Inflammatory macrophage treated with lipopolysaccharide for 4 hours (primary cell): ENCODE measurements around the gene SBF1.
"Not testable (repeated sequence)": the region's sequence is repeated elsewhere in the genome, so short reads cannot be mapped to it uniquely, and the experiment has no call there.

Experiments
- DNase-seq: peaks from one replicate; pipeline ENCODE4 v3.0.0-alpha.2; 2020

SBF1 gene

DNA sequence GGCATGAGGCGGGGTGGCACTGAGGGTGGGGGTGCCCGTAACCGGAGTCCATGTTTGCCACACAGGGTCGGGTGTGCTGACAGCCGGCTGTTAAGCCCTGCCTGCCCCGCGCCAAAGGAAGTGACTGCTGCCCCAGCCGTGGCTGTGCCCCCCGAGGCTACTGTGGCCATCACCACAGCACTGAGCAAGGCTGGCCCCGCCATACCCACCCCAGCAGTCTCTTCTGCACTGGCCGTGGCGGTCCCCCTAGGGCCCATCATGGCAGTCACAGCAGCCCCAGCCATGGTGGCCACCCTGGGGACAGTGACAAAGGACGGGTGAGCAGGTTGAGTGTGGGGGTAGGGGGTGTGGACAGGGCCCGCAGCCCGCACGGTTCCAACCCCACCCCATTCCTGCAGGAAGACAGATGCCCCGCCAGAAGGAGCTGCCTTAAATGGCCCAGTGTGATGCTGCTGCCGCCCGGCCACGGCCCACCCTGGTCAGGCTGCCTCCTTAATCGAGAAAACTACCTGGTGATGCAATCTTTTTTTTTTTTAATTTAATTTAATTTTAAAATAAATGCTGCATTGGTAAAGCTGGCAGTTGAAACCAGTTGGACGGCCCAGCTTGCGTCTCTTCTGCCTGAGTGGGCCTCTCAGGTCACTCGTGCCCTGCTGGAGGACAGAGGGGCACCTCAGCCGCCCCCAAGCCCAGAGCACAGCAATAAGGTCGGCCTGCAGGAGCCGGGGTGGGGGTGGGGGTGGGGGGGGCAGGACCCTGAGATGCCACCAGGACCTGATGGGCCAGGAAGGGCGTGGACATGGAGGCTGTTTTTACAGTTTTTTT is 30.8 kb downstream of the SBF1 start:
- no peak for DNase-seq

DNA sequence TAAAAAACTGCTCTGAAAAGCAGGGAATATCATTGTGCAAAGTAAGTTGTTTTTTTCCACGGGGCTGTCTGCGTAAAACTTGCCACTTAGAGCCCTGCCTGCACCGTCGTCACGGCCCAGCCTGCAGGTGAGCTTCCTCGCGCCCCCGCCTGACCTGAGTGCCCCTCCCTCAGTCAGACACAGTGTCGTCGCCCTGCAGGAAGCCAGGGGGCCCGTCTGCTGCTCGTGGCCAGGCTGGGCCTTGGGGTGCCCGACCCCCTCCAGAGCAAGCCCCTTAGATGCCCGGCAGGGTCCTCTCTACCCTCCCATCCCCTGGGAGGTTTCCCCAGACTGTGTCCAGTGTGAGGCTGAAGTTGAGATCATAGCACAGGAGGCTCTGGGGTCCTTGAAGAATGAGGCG is 31.6 kb downstream of the SBF1 start:
- no peak for DNase-seq

DNA sequence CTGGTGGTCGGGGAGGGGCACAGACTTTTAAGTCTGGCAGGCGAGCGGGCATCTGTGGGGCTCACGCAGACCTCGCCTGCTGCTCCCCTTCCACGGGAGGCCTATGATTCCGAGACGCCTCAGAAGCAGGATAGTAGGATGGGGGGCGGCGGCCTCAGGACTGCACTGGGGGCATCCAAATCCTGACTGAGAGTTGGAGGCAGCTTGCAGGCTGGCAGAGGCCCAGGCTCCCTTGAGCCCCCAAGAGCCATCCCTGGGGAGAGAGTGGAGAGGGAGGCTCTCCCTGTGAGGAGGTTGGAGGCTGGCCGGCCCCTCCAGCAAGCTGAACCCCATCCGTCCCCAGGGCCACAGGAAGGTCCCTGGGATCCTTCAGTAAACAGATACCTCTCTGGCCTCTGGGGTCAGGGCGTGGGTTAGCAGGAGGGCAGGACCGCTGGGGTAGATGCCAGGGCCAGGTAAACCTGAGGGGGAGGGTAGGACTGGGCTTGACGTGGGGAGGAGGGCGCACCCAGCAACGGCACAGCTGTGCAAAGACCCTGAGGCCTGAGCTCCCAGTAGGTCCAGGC is 33.3 kb downstream of the SBF1 start:
- DNase-seq: no peak

DNA sequence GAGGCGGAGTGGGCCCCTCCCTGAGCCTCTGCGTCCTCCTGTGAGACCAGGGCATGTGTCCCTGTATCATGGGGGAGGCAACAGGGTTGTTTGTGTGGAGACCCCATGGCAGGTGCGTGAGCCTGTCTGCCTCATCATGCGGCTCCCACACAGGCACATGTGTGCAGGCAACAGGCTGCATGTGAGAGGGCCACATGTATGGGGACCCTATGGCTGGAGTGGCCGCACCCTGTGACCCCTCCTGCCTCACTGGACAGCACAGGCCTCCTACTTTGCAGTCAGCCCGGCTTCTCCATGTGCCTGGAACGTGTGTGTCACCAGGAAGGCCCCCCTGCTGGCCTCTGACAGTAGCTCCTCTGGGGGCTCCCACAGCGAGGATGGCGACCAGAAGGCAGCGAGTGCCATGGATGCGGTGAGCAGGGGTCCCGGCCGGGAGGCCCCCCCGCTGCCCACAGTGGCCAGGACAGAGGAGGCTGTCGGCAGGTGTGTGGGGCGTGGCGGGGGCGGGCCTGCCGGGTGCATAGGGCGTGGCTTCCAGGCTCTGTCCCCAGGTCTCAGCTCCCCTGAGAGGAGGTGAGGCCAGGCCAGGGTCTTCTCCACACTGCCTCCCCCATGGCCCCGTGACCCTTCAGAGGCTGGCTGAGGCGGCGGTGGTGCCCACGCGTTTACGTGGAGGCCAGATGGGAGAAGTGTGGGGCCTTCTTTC is 34.1 kb downstream of the SBF1 start:
- no peak for DNase-seq

GRCh38 chr22:50439871-50440331 is 34.9 kb downstream of the SBF1 start:
- DNase-seq: no peak

DNA sequence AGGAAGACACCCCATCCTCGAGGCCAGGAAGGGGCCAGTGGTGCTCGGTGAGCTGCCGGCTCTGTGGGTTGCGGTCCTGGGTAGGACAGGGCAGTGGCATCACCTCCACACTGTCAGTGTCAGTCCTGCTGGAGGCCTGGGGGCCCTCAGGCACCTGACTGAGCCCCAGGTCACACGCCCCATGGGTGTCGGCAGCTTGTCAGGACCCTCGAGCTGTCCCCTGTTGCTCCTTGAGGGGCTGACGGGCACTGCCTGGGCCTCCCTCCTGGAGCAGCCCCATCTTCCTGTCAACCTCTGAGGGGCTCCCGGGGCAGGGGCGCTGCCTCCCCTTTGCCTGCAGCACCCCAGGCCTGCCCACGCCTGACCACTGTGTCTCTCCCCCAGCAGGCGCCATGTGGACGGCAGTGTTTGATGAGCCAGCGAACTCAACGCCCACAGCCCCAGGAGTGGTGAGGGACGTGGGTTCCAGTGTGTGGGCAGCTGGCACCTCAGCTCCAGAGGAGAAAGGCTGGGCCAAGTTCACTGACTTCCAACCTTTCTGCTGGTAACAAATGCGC is 35.4 kb downstream of the SBF1 start:
- DNase-seq: no peak

DNA sequence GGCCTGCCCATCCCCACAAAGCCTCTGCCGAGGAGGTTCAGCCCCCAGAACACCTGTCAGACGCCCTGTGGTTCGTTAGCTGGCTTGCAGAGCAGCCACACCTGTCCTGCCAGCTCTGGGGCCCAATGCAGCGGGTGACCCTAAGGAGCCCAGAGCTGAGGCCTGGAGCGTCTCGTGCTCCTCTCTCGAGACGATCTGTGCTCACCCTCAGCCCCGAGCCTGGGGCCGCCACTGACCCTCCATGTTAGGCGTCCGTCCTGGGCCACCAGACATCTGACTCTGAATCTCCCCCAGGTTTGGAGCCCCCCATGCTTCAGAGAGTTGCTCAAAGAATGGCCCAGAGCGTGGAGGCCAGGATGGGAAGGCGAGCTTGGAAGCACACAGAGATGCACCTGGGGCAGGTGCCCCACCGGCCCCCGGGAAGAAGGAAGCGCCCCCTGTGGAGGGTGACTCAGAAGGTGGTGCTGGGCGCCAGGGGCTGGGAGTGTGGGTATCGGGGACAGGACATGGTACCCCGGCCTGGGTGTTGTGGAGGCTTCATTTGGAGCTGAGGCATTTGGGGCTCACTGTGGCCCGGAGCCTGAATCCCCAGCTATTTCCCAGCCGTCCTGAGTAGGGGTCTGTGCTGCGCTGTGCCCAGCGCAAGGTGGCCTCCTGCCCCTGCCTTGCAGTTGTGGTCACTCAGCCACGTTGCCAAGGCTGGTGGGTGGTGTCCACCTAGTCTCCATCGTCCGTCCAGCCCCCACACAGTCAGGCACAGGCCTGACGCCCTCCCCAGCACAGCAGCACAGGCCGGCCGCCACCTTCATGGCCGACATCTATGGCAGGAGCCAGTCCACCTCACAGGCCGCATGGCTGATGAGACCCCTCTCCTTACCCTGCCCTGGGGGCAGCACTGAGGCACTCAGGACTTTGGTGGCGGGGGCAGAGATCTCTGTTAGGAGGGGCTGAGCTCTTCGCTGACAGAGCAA is 36.2 kb downstream of the SBF1 start:
- no peak for DNase-seq

DNA sequence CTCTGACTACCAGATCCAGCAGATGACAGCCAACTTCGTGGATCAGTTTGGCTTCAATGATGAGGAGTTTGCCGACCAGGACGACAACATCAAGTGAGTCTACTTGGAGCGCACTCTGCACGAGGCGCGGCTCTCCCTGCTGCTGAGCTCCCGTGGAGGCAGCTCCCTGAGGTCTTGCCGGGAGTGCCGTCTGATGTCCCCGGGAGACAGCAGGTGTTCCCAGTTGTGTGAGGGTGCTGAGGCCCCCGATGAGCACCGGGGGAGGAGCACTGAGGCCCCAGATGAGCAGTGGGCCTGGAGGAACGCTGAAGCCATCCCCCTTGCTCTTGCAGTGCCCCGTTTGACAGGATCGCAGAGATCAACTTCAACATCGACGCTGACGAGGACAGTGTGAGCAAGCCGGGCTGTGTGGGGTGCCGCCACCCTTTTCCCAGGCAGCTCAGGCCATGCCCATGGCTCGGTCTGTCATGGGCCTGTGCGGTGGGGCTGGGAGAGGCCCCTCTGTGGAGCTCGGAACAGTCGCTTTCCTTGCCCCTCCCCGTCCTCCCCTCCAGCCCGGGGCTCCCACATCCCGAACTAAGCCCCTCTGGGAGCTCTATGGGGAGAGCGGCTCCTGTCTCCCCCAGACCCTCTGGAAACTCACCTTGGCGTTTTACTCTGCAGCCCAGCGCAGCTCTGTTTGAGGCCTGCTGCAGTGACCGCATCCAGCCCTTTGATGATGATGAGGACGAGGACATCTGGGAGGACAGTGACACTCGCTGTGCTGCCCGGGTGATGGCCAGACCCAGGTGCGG is 37.1 kb downstream of the SBF1 start:
- no peak for DNase-seq

DNA sequence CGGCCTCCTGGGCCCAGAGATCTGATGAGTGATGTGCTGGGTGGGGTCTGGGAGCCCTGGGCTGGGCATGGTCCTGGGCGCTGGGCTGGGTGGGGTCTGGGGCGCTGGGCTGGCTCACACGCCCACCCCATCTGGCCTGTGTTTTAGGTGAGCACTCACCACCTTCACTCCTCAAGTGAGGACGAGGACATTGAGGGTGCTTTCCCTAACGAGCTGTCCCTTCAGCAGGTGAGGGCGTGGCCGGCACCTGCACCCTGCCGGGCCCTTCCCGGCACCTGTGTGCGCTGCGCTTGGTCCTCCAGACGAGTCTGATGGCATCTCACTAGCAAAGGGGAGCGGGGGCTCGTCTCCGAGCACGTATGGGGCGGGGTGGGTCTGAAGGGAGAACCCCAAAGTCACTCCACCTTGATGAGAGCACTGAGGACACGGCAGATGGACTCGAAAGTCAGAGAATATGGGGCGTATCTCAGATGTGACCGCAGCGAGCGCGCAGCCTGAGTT is 37.9 kb downstream of the SBF1 start:
- DNase-seq: no peak

- DNase-seq: no peak
Measured at GRCh38 chr22:50436015-50436830, 38.6 kb downstream of the SBF1 start.

GRCh38 chr22:50435291-50436014 is 39.4 kb downstream of the SBF1 start:
- no peak for DNase-seq

DNA sequence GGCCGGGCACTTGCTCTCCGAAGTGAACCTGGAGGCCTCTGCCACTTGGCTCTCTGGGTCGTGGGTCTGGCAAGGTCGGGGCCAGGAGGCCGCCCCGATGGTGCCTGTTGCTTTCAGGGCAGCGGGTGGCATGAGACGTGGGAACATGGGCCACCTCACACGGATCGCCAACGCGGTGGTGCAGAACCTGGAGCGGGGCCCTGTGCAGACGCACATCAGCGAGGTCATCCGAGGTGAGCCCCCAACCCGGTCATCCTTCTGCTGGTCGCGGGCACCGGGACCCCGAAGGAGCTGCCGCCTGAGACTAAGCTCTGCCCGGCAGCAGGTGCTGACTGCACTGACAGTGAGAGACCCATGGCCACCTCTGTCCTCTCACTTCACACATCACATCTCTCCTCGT is 40.0 kb downstream of the SBF1 start:
- no peak for DNase-seq

- DNase-seq: not testable (repeated sequence)
Measured at GRCh38 chr22:50432877-50433510, 41.8 kb downstream of the SBF1 start.

GRCh38 chr22:50432131-50432876 is 42.5 kb downstream of the SBF1 start:
- no peak for DNase-seq

DNA sequence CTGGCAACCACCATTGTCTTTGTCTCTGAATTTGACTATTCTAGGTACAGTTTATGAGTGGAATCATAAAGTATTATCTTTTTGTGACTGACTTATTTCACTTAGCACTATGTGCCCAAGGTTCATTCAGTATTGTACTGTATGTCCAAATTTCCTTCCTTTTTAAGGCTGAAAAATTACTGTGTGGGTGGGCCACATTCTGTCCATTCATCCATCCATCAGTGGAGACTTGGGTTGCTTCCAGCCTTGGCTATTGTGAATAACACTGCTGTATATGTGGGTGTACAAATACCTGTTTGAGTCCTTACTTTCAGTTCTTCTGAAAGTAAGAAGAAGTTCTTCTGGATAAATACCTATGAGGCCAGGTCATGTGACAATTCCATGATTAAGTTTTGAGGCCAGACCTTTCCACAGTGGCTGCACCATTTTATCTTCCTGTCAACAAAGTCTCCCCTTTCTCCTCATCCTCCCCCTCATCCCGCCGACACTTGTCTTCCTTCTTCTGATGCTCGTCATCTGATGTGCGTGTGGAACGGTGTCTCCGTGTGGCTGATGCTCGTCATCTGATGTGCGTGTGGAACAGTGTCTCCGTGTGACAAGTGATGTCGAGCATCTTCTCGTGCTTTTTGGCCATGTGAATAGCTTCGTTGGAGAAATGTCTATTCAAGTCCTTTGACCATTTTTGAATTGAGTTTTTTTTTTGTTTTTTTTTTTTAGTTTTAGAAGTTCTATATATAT is 49.5 kb downstream of the SBF1 start:
- no peak for DNase-seq

GRCh38 chr22:50423956-50424355 is 50.9 kb downstream of the SBF1 start:
- DNase-seq: no peak

DNA sequence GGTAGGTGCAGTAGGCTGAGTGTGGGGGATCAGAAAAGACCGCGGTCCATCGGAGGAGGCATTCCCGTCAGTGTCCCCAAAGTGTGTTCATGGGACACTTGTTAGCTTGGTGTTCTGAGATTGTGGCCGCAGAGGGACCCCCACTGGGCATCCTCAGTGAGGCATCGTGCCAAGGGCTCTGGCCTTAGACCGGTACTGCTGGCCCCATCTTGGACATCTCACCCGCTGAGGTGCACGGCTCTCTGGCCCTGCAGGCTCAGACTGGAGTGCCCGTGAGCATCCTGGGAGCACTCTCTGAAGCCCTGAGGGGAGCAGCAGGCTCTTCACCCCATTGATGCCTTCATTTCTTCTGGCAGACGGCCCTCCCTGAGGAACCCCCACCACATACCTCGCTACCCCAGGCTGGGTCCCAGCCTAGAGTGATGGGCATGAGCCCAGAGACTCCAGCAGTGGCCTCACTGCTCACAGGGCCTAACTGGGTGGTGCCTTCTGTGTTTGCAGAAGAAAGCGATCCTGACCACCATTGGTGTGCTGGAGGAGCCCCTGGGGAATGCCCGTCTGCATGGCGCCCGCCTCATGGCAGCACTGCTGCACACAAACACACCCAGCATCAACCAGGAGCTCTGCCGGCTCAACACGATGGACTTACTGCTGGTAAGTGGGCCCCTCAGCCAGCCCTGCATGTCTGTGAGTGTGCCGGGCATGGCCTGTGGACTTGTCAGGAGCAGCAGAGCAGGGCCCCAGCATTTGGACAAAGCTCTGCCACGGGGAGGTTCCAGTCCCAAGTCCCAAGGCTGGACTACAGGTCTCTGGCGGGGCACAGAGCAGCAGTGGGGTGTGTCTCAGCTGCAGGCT is 51.6 kb downstream of the SBF1 start:
- no peak for DNase-seq
